HFFc6 (cell line): ENCODE results near the gene SLC6A9. TPM values are rescaled to one million over a fixed set of nuclear protein-coding genes. Genes with fewer than 3 reads are reported as not detected.

Source experiments
- DNase-seq: peaks from one replicate; pipeline ENCODE4 v3.0.0-alpha.2; 2018
- H3K27ac Mint-ChIP-seq: 2 replicates; pipeline ENCODE4 v1.8.0; 2020; ENCODE audit warnings: mild to moderate bottlenecking, mixed read lengths
- H3K27me3 Mint-ChIP-seq: 2 replicates; pipeline ENCODE4 v1.8.0; 2021; ENCODE audit warnings: mild to moderate bottlenecking, moderate library complexity, mixed read lengths; ENCODE audit not compliant: insufficient read depth
- H3K36me3 Mint-ChIP-seq: 2 replicates; pipeline ENCODE4 v1.8.0; 2021; ENCODE audit warnings: low read depth, mixed read lengths
- H3K4me1 Mint-ChIP-seq: 2 replicates; pipeline ENCODE4 v1.8.0; 2020; ENCODE audit warnings: low read depth, mixed read lengths
- H3K4me3 Mint-ChIP-seq: 2 replicates; pipeline ENCODE4 v1.8.0; 2020; ENCODE audit warnings: mild to moderate bottlenecking, moderate library complexity, mixed read lengths
- H3K9me3 Mint-ChIP-seq: 2 replicates; pipeline ENCODE4 v1.8.0; 2020; ENCODE audit warnings: mild to moderate bottlenecking, mixed read lengths
- CTCF ChIP-seq: fragments of 200-600 bp; sonication (generic); IDR thresholded peaks from 2 replicates; pipeline ENCODE4 v1.5.0; 2021; ENCODE audit warnings: antibody characterized with exemption, mild to moderate bottlenecking
- total RNA-seq, 6 experiments: library from RNA; stranded (reverse); fragmentation: NEBNext Ultra II Directional; extraction: Animal tissue kit (Norgen Biotek cat#: 25700); gene quantifications; 2 replicates in 1 of 6; 3 replicates in 5 of 6; pipeline ENCODE4 v1.2.3, GENCODE V29; 2021

The SLC6A9 gene
- total RNA-seq, 6 experiments from 2014 or later = 8.3 to 11.0 (median 9.3) TPM

- Mint-ChIP-seq H3K4me1 (no peaks in the 10 kb centered on the region), H3K4me3 (no peak overlapping the region), H3K36me3 (no peaks in the 10 kb centered on the region), H3K27me3 (no peaks in the 10 kb centered on the region), H3K9me3 (no peaks in the 10 kb centered on the region), H3K27ac (no peak overlapping the region)
- no peak for DNase-seq
- no peak for TF ChIP-seq CTCF
These were observed 16.1 kb downstream of the SLC6A9 start for GRCh38 chr1:44015206-44015605.

DNA sequence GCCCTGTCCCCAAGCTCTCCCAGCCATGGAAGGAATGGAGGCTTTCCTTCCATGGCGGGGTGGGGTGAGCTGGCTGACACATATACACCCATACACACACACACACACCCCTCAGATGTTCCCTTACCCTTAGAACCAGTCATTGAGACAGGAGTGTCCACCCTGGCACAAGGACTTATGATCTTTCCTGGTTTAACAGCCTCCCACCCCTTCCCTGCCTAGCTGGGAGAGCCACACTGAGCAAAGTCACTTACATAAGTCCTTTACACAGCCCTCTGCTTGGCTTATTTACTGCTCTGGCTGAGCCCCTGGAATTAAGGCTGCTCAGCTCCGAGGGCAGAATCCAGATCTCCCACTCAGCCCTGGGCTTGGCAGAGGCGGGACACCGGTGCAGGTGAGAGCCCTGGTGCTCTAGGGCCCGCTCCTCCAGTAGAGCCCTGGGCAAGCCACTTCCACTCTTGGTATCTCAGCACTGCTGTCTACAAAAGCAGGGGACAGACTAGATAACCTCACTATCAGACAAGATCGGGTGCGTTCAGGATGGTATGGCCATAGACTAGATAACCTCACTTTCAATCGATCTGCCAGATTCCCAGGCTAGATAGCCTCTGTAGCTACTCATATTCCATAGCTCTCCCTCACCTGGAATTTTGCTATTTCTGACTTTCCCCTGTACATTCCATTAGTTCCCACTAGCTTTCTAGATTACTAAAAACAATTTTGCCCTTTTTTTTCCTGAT, 16.7 kb downstream of the SLC6A9 start:
- Mint-ChIP-seq H3K27me3 (peaks cover 2% of the 10 kb centered on the region), H3K27ac (no peak overlapping the region), H3K4me1 (no peaks in the 10 kb centered on the region), H3K4me3 (no peak overlapping the region), H3K36me3 (no peaks in the 10 kb centered on the region), H3K9me3 (no peaks in the 10 kb centered on the region)
- DNase-seq = no peak
- TF ChIP-seq CTCF = no peak

- DNase-seq = no peak
- no peaks in the 10 kb centered on the region for H3K4me1 Mint-ChIP-seq
- no peak overlapping the region for H3K27ac Mint-ChIP-seq
- H3K9me3 Mint-ChIP-seq = no peaks in the 10 kb centered on the region
- no peaks in the 10 kb centered on the region for H3K36me3 Mint-ChIP-seq
- no peak for TF ChIP-seq CTCF
- peaks cover 3% of the 10 kb centered on the region for H3K27me3 Mint-ChIP-seq
- no peak overlapping the region for H3K4me3 Mint-ChIP-seq
These were observed 17.3 kb downstream of the SLC6A9 start for GRCh38 chr1:44013949-44014348.

GRCh38 chr1:44012941-44013609, 18.2 kb downstream of the SLC6A9 start:
- TF ChIP-seq CTCF = no peak
- Mint-ChIP-seq H3K9me3 (no peaks in the 10 kb centered on the region), H3K4me3 (no peak overlapping the region), H3K27ac (no peak overlapping the region), H3K4me1 (no peaks in the 10 kb centered on the region), H3K27me3 (peaks cover 4% of the 10 kb centered on the region), H3K36me3 (no peaks in the 10 kb centered on the region)
- DNase-seq = no peak

- no peak overlapping the region for H3K27ac Mint-ChIP-seq
- no peak overlapping the region for H3K4me3 Mint-ChIP-seq
- no peaks in the 10 kb centered on the region for H3K4me1 Mint-ChIP-seq
These were observed 18.9 kb downstream of the SLC6A9 start for GRCh38 chr1:44012404-44012803.

More at GRCh38 chr1:44012404-44012803, 18.9 kb downstream of the SLC6A9 start:
- DNase-seq = no peak
- no peaks in the 10 kb centered on the region for H3K36me3 Mint-ChIP-seq
- no peak for TF ChIP-seq CTCF
- peaks cover 5% of the 10 kb centered on the region for H3K27me3 Mint-ChIP-seq
- no peaks in the 10 kb centered on the region for H3K9me3 Mint-ChIP-seq
